Measurements from ENCODE around the gene ZBTB16. TPM values are rescaled to one million over a fixed set of nuclear protein-coding genes. Genes with fewer than 3 reads are reported as not detected.

Gene ZBTB16
- total RNA-seq, 1 donor: 23.3 TPM

DNA sequence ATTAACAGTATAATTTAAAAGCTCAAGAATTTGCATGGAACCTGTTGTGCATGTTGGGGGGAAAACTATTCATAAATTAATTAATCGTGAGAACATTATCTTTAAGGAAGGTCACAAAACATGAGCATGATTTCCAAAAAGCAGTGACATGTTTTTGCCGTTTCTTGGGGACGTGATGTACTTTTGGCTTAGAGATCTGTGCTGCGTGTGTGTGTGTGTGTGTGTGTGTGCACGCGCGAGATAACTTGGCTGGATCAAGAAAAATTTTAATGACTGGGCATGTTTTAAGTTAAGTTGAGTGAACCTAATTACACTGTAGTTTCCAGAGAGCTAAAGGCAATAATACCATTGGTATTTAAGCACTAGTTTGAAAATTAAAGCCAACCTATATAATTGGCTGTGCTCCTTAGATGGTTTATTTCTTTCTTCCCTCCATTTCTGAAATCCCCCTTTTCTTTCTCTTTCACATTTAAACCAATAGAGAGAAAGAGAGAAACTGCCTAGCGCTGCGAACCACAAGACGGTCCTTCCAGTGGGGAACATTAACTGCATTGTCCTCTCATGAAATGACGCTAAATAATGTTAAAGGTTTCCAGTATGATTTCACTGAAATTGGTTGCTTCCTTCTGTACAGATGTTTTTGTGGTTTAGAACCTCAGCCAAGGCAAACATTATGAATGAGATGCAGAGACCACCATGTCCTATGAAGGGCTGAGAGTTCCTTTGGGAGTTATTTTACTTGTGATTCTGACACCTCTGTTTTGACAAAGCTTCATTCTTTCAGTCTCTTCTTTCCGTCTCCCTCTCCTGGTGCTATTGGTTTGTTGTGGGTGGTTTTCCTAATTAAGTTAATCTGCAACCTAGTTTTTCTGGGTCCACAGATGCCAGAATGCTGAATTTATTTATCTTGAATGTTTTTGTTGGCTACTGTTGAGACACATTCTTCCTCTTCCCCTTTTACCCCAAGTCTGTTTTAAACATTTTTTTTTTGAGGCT is 51.7 kb downstream of the ZBTB16 start:
- no peaks in the 10 kb centered on the region for H3K27me3 ChIP-seq (ENCODE audit: insufficient read depth, low read length)
- no peak overlapping the region for H3K4me3 ChIP-seq (ENCODE audit: low read length)
- H3K9me3 ChIP-seq (ENCODE audit: low read depth, low read length): no peaks in the 10 kb centered on the region
- peaks cover 18% of the 10 kb centered on the region for H3K4me1 ChIP-seq (ENCODE audit: insufficient read depth, low read length)

DNA sequence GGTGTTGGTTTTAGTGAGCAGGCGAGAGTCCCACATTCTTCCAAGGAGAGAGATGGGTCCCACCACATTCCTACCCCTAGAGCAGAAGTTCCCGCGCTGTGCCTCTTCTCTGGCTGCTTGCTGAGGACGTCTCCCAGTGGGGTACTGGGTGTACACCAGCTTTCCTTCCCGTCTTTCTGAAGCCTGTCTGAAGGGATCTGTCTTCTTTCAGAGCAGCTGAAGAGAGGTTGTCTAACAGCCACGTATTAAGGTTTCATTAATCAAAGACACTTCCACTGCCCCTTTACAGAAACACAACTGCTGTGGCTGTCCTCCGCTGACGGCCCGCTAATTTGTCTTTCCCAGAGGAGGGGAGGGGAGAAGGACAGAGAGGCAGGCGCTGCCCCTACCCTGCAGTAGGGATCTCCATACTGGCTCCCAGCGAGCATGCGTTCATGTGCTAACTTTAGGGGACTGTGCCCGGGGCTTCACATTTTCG is 56.0 kb downstream of the ZBTB16 start:
- Histone ChIP-seq H3K4me1 (ENCODE audit: insufficient read depth, low read length) (peaks cover 9% of the 10 kb centered on the region), H3K4me3 (ENCODE audit: low read length) (no peak overlapping the region), H3K9me3 (ENCODE audit: low read depth, low read length) (no peaks in the 10 kb centered on the region), H3K27me3 (ENCODE audit: insufficient read depth, low read length) (no peaks in the 10 kb centered on the region)

DNA sequence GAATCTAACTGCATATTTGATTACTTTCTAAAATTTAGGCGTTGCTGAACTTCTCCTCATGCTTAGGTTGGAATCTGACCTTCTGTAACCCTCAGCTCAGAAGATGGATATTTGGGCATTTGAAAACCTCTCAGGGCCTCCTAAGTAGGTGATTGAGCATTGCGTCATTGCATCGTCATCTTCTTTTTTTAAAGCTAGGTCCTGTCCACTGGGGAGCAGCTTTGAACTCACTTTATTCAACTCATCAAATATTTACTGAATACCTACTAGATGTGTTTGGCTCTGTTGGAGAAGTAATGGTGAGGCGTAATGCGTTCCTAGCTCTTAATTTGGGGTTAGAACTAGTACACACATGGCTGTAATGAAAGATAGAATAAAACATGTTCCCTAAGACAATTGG is 56.8 kb downstream of the ZBTB16 start:
- Histone ChIP-seq H3K4me1 (ENCODE audit: insufficient read depth, low read length) (peaks cover 3% of the 10 kb centered on the region), H3K4me3 (ENCODE audit: low read length) (no peak overlapping the region), H3K9me3 (ENCODE audit: low read depth, low read length) (no peaks in the 10 kb centered on the region)

DNA sequence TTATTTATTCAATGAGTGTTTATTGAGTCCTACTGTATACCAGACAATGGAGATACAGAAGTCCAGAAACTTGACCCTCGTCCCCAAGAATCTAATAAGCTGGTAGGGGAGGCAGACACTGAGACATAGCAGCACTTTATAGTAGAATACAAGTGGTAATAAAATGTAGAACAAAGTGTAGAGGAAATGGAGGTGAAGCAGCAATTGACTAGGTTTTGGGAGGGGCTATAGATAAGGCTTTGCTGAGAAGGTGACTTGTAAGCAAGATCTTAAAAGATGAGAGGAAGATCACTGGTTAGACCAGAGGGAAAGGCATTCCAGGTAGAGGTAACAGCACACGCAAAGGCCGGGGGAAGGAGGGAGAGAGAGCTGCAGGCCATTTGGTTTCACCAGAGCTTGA is 57.3 kb downstream of the ZBTB16 start:
- Histone ChIP-seq H3K9me3 (ENCODE audit: low read depth, low read length) (no peaks in the 10 kb centered on the region), H3K27me3 (ENCODE audit: insufficient read depth, low read length) (no peaks in the 10 kb centered on the region), H3K4me3 (ENCODE audit: low read length) (no peak overlapping the region), H3K4me1 (ENCODE audit: insufficient read depth, low read length) (no peaks in the 10 kb centered on the region)

More for the DNA sequence above, 56.8 kb downstream of the ZBTB16 start:
- no peaks in the 10 kb centered on the region for H3K27me3 ChIP-seq (ENCODE audit: insufficient read depth, low read length)

DNA sequence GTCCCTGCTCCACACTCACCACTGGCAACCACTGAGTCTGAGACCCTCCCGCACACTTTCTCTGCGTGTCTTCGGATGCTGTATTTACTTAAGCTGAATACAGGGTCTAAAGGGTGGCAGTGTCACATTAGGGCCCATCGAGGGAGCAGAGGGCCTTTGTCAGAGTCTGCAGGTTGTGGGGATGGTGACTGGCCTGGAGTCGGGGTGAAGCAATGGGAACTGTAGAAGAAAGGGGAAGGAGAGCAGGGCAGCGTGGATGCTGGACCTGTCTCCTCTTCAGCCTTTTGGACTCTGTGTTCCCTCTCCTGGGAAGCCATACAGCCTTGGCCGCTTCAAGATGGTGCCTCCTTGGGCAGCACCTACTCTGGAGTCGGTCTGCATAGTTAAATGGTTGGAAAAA is 61.1 kb downstream of the ZBTB16 start:
- Histone ChIP-seq H3K4me1 (ENCODE audit: insufficient read depth, low read length) (no peaks in the 10 kb centered on the region), H3K27me3 (ENCODE audit: insufficient read depth, low read length) (no peaks in the 10 kb centered on the region), H3K9me3 (ENCODE audit: low read depth, low read length) (no peaks in the 10 kb centered on the region), H3K4me3 (ENCODE audit: low read length) (no peak overlapping the region)

DNA sequence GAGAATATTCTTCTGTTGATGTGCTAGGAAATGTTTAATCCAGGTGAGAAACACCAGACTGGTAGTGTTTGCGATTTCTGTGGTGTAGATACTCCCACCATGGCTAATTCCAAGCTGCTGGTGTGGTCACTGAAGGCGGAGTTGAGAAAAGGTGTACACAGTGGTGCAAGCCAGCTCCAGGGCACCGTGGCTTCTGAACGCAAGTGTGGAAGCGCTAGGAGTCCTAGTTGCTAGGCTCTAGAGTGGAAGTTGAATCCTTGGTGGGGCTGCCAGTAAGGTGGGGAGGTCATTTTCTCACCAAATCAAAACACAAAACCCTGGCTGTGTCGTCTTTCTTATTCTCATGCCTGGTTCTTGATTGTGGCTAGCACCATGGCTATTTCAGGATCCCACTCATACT is 61.6 kb downstream of the ZBTB16 start:
- no peaks in the 10 kb centered on the region for H3K4me1 ChIP-seq (ENCODE audit: insufficient read depth, low read length)
- no peaks in the 10 kb centered on the region for H3K27me3 ChIP-seq (ENCODE audit: insufficient read depth, low read length)
- H3K4me3 ChIP-seq (ENCODE audit: low read length): no peak overlapping the region
- no peaks in the 10 kb centered on the region for H3K9me3 ChIP-seq (ENCODE audit: low read depth, low read length)

DNA sequence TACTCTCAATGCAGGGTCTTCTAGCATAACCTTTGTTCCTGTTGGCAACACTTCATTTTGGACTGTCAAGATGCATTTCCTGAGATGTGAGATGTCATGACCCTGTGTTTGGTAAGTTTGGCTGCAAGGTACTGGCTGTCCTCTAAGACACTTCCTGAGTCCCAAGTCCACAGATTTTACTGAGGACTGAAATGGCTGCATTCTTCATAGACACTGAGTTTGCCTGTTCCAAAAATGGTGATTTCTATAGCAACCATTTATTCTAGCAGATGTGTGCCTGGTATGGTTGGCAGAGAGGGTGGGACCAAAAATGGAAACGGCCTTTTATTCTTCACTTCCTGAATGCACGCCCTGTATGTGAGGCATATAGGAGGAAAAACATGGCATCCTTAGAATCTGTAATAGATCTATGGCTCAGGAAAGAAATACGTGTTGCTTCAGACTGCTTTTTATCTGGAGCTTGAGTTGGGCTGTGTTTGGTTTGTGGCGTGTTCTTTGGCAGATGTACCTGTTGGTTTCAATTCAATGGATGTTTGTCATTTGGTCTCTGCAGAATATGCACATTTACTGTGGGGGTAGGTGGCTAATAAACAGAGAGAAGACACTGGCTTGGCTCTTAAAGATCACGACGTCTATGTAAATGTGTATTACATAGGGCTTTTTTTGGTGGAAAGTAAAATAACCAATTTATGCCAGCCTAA is 62.4 kb downstream of the ZBTB16 start:
- Histone ChIP-seq H3K4me3 (ENCODE audit: low read length) (no peak overlapping the region), H3K4me1 (ENCODE audit: insufficient read depth, low read length) (peaks cover 8% of the 10 kb centered on the region), H3K27me3 (ENCODE audit: insufficient read depth, low read length) (no peaks in the 10 kb centered on the region), H3K9me3 (ENCODE audit: low read depth, low read length) (no peaks in the 10 kb centered on the region)

DNA sequence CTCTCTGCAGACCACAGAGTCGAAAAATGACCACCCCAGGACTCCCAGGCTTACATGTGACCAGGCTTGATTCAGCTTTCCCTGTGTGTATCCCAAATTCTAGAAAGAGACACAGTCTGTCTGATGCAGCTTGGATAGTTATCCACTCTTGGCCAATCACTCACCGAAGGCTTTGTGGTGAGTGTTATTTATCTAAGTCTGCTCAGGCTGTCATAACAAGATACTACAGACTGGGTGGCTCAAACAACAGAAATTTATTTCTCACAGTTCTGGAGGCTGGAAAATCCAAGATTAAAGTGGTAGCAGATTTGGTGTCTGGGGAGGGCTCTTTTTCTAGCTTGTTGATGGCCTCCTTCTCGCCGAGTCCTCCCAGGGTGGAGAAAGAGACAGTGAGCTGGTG is 63.2 kb downstream of the ZBTB16 start:
- no peaks in the 10 kb centered on the region for H3K27me3 ChIP-seq (ENCODE audit: insufficient read depth, low read length)

DNA sequence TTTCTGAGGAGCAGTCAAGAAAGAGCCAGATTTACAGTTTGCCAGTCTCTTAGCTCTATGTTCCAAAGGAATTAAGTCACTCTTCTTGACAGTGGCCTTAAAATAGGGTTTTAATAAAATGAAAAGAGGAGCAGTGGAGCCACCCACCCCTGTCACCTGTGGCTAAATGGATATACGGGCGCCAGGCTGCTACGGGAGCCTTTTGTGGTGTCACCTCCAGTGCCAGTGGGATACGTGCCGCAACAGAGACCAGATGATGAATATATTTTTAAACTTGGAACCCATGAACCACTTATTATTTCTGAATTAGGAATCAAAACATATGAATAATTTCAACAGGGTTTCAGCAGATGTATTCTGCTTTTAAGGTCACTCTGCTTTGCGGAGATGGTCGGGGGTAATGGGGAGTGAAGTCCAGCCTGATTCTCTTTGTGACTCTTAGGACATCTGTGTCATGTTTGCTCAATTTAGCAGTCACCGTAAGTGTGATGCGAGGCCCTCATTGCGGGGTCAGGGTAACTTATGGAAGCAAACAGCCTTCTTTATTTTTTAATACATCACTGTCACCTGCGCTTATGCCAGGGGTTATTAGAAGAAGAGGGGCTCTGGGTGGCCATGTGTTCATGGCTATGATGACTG is 64.3 kb downstream of the ZBTB16 start:
- Histone ChIP-seq H3K9me3 (ENCODE audit: low read depth, low read length) (no peaks in the 10 kb centered on the region), H3K27me3 (ENCODE audit: insufficient read depth, low read length) (no peaks in the 10 kb centered on the region), H3K4me1 (ENCODE audit: insufficient read depth, low read length) (peaks cover 11% of the 10 kb centered on the region), H3K4me3 (ENCODE audit: low read length) (no peak overlapping the region)

More for the DNA sequence above, 63.2 kb downstream of the ZBTB16 start:
- Histone ChIP-seq H3K4me1 (ENCODE audit: insufficient read depth, low read length) (peaks cover 11% of the 10 kb centered on the region), H3K9me3 (ENCODE audit: low read depth, low read length) (no peaks in the 10 kb centered on the region), H3K4me3 (ENCODE audit: low read length) (no peak overlapping the region)

DNA sequence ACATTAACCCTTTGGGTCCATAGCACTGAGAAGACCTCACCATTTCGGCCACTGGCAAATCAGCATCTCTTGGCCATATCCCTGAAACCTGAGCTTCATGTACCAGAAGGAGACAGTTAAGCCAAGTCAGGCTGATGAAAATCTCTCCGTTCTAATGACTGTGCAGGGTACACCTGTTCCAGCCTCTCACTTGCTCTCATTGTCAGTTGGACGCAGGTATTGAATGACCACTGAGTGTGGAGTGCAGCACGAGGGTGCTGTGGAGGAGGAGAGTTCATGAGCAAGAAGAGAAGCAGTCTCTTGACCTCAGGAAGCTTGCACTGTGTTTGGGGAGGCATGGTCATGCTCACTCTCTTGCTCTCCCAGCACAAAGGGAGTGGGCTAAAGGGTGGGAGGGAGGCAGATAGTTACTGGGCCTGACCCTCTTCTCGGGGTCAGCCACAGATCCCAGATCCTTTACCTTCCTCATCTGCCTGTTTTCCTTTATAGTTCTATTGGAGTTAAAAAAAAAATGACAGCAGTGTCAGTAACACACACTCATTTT is 65.2 kb downstream of the ZBTB16 start:
- Histone ChIP-seq H3K9me3 (ENCODE audit: low read depth, low read length) (no peaks in the 10 kb centered on the region), H3K27me3 (ENCODE audit: insufficient read depth, low read length) (no peaks in the 10 kb centered on the region), H3K4me1 (ENCODE audit: insufficient read depth, low read length) (peaks cover 11% of the 10 kb centered on the region), H3K4me3 (ENCODE audit: low read length) (no peak overlapping the region)

DNA sequence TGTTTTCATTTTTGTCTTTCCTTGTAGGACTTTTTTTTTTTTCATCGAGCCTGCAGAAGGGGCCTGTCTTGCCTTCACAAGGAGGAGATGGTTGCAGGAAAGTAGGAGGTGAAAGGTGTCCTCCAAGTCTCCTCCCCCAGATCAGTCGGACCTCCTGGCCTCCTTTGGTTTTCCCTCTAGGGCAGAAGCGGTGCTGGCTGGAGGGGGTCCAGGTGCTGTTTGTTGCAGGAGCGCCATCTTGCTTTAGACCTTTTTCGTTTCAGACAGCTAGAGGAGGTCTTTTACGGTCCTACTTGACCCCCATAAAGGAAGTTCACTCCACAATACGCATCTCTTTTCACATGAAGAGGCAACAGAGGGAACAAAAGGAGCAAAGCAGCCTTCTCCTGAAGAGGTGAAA is 66.0 kb downstream of the ZBTB16 start:
- Histone ChIP-seq H3K4me3 (ENCODE audit: low read length) (no peak overlapping the region), H3K27me3 (ENCODE audit: insufficient read depth, low read length) (no peaks in the 10 kb centered on the region), H3K9me3 (ENCODE audit: low read depth, low read length) (no peaks in the 10 kb centered on the region), H3K4me1 (ENCODE audit: insufficient read depth, low read length) (peaks cover 17% of the 10 kb centered on the region)

DNA sequence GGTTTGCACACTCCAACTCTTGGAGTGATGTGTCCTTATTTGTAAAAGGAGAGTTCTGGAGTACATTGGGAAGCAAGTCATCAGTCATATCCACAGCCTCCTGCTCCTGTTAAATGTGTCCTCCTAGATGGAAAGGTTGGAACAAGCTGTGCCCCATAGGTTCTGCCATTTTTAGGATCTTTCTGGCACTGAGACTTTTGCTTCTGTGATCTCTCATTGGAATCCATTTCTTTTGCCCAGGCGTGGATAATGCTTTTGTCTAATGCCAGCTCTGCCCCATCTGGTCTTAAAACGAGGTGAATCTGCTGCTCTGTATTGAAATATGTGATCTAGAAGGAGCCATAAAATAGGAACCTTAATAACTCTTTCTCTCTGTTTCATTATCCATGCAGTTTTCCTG is 66.4 kb downstream of the ZBTB16 start:
- no peaks in the 10 kb centered on the region for H3K27me3 ChIP-seq (ENCODE audit: insufficient read depth, low read length)
- H3K9me3 ChIP-seq (ENCODE audit: low read depth, low read length): no peaks in the 10 kb centered on the region
- H3K4me1 ChIP-seq (ENCODE audit: insufficient read depth, low read length): peaks cover 21% of the 10 kb centered on the region
- H3K4me3 ChIP-seq (ENCODE audit: low read length): no peak overlapping the region

DNA sequence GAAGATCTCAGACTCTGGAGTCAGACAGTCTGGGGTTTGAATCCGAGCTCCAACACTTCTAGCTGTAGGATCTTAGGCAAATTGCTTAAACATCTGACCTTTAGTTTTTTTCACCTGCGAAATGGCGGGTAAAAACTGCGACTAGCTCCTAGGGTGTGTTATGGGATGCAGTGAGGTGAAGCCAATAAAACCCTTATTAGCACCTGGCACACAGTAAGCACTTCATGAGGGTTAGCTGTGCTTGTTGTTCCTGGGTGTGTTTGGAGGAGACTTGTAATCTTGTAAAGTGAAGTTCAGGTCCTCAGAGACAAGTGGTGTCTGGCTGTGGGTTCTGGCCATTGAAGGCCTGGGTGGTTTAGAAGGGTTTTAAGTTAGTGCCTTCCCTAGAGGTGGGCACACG is 68.9 kb downstream of the ZBTB16 start:
- Histone ChIP-seq H3K4me1 (ENCODE audit: insufficient read depth, low read length) (peaks cover 27% of the 10 kb centered on the region), H3K27me3 (ENCODE audit: insufficient read depth, low read length) (no peaks in the 10 kb centered on the region), H3K4me3 (ENCODE audit: low read length) (no peak overlapping the region)

DNA sequence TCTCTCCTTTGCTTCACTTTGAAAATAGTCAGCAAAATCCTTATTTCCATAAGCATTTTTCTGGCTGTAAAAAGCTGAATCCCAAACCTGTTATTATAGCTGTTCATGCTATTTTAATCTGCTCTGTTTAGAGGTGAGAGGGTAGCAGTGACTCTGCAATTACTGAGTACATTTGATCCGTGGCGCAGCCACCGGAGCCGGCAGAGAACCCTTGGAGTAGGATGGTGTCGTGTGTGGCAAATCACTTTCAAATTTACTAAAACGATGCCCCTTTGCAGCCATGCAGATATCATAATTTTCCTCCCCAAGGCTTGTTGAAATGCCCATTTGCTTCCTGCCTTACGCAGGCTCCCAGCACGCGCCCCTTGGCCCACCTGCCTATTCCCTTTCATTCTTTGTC is 69.6 kb downstream of the ZBTB16 start:
- Histone ChIP-seq H3K9me3 (ENCODE audit: low read depth, low read length) (no peaks in the 10 kb centered on the region), H3K4me3 (ENCODE audit: low read length) (no peak overlapping the region), H3K4me1 (ENCODE audit: insufficient read depth, low read length) (peaks cover 27% of the 10 kb centered on the region), H3K27me3 (ENCODE audit: insufficient read depth, low read length) (no peaks in the 10 kb centered on the region)

More for the DNA sequence above, 68.9 kb downstream of the ZBTB16 start:
- H3K9me3 ChIP-seq (ENCODE audit: low read depth, low read length): no peaks in the 10 kb centered on the region

DNA sequence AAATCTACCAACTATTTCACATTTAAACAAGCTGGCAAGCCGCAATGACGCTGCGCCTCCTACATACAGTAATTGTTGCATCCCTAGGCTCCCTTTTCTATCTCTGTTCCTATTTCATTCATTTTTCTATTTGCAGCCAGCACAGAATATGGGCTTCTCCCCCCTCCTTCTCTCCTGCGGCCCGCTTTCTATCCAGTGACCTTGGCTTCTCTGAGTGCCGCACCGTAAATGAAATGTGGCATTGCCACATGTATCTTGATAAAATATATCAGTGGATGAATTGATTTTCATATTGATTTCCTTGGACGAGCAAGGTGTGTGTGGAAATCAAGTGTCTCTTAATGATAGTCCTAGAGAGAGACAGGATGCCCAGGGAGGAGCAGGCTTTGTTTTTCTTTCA is 70.2 kb downstream of the ZBTB16 start:
- H3K27me3 ChIP-seq (ENCODE audit: insufficient read depth, low read length): no peaks in the 10 kb centered on the region
- peaks cover 32% of the 10 kb centered on the region for H3K4me1 ChIP-seq (ENCODE audit: insufficient read depth, low read length)
- no peak overlapping the region for H3K4me3 ChIP-seq (ENCODE audit: low read length)
- H3K9me3 ChIP-seq (ENCODE audit: low read depth, low read length): no peaks in the 10 kb centered on the region
